Esophagus squamous epithelium (tissue), 5 donors: ENCODE results near the gene MFSD12. TPM values are rescaled to one million over a fixed set of nuclear protein-coding genes. Genes with fewer than 3 reads are reported as not detected.

Source experiments
- DNase-seq: peaks from one replicate; lab custom pipeline; 2025; lab: John Stamatoyannopoulos, UW
- H3K27ac ChIP-seq, 4 donors: fragments of 200-600 bp; sonication (generic); one replicate each; pipeline ENCODE4 v1.5.1; 2016 to 2019; ENCODE audit warnings: mild to moderate bottlenecking in 1 of 4
- H3K27me3 ChIP-seq, 4 donors: fragments of 200-600 bp; sonication (generic); 1 replicate in 3 of 4; 2 replicates in 1 of 4; pipeline versions ENCODE4 v1.5.1 to v1.6.0; 2017 to 2021; ENCODE audit warnings: antibody characterized with exemption in 1 of 4
- H3K36me3 ChIP-seq, 3 donors: fragments of 200-600 bp; sonication (generic); one replicate each; pipeline ENCODE4 v1.5.1; 2016 to 2019
- H3K4me1 ChIP-seq, 3 donors: fragments of 200-600 bp; sonication (generic); one replicate each; pipeline ENCODE4 v1.5.1; 2017 to 2019
- H3K4me3 ChIP-seq, 4 donors: fragments of 200-600 bp; sonication (generic); 1 replicate in 3 of 4; 2 replicates in 1 of 4; pipeline ENCODE4 v1.5.1; 2016 to 2019; ENCODE audit warnings: mild to moderate bottlenecking in 2 of 4, moderate library complexity in 1 of 4
- H3K9me3 ChIP-seq, 3 donors: fragments of 200-600 bp; sonication (generic); one replicate each; pipeline ENCODE4 v1.5.1; 2016 to 2019
- POLR2A ChIP-seq, 4 donors: fragments of 450-650 bp; IDR thresholded peaks; one replicate each; pipeline ENCODE4 v1.6.1; 2017; ENCODE audit warnings: antibody characterized with exemption in 4 of 4, mild to moderate bottlenecking in 4 of 4, moderate library complexity in 3 of 4
- WGBS, 2 donors: methylation state at CpG; one replicate each; pipeline ENCODE4 v1.1.5; 2018; 5-methylcytosine and 5-hydroxymethylcytosine counted together
- intact Hi-C: fragments of 100-400 bp; cut with DNase I; formaldehyde crosslinking; loops from one replicate; pipeline ENCODE4 v1.15.0; 2022
- total RNA-seq, 4 donors: library from RNA; depleted of rRNA; stranded (reverse); fragments of >200 nt; gene quantifications; one replicate each; pipeline ENCODE4 v1.1.0, GENCODE V29; 2016
- TF ChIP-seq, protein P1 (sequence below), 6 experiments: fragments of 450-650 bp in 4 of 6; fragments of 200-600 bp in 2 of 6; sonication (generic) in 2 of 6; IDR thresholded peaks; one replicate each; pipeline ENCODE4 v1.5.1; 2016 to 2019; ENCODE audit warnings: antibody characterized with exemption in 6 of 6, mild to moderate bottlenecking in 4 of 6, moderate library complexity in 4 of 6
- donor health status: DM: yes; HTN: yes; CAD: no.

Gene MFSD12
- total RNA-seq, 4 donors from 2014 or later = 22.5 to 50.4 (median 37.3) TPM

DNA sequence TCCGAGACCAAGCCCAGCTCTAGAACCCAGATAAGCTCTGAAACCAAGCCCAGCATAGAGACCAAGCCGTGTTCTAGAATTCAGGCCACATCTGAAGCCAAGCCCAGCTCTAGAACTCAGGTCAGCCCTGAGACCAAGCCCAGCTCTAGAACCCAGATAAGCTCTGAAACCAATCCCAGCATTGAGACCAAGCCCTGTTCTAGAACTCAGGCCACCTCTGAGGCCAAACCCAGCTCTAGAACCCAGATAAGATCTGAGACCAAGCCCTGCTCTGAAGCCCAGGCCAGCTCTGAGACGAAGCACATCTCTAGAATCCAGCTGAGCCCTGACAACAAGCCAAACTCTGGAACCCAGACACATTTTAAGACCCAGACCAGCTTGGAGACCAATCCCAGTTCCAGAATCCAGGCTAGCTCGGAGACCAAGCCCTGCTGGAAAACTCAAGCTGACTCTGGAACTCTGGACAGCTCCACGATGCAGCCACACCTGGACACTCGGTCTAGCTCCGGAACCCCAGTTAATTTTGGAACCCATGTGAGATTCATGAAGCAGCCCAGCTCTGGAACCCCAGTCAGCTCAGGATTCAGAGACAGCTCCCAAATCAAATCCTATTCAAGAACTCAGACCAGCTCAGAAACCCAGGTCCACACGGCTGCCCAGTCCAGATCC lies 33.7 kb upstream of the MFSD12 start:
- no peak for DNase-seq
- no peak overlapping the region for H3K4me3 ChIP-seq
- TF ChIP-seq POLR2A (IDR thresholded peaks at IDR 0.05) = no peak
- TF ChIP-seq, protein P1, sequence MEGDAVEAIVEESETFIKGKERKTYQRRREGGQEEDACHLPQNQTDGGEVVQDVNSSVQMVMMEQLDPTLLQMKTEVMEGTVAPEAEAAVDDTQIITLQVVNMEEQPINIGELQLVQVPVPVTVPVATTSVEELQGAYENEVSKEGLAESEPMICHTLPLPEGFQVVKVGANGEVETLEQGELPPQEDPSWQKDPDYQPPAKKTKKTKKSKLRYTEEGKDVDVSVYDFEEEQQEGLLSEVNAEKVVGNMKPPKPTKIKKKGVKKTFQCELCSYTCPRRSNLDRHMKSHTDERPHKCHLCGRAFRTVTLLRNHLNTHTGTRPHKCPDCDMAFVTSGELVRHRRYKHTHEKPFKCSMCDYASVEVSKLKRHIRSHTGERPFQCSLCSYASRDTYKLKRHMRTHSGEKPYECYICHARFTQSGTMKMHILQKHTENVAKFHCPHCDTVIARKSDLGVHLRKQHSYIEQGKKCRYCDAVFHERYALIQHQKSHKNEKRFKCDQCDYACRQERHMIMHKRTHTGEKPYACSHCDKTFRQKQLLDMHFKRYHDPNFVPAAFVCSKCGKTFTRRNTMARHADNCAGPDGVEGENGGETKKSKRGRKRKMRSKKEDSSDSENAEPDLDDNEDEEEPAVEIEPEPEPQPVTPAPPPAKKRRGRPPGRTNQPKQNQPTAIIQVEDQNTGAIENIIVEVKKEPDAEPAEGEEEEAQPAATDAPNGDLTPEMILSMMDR (IDR thresholded peaks at IDR 0.05) = no peak
- H3K27me3 ChIP-seq = peaks cover 0 to 19% (median 2%) of the 10 kb centered on the region in 4 donors
- no peaks in the 10 kb centered on the region for H3K36me3 ChIP-seq
- no peak overlapping the region for H3K27ac ChIP-seq
- intact Hi-C loops = no loop called here
- 84 to 93% methylated on average over 6 to 7 of the region's 8 CpGs for WGBS, 2 donors
- peaks cover 0 to 9% (median 0%) of the 10 kb centered on the region in 3 donors for H3K4me1 ChIP-seq
- peaks cover 0 to 4% (median 0%) of the 10 kb centered on the region in 3 donors for H3K9me3 ChIP-seq

DNA sequence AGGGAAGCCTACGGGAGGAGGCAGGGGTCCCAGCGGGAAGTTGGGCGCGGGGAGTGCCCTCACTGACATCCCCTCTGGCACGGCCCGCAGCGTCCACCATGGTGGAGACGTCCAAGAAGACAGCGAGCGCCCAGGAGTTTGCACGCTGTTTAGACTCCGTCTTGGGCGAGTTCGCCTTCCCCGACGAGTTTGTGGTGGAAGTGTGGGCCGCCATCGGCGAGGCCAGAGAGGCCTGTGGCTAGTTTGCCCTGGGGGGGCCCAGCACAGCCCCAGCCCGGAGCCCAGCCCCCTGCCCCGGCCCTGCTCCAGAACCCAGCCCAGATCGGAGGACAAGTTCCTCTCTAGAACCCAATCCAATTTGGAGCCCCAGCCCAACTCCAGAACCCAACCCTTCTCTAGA lies 32.6 kb upstream of the MFSD12 start:
- no CpG with 5 or more reads among the region's 22 CpGs for WGBS, 2 donors
- H3K9me3 ChIP-seq = peaks cover 0 to 4% (median 0%) of the 10 kb centered on the region in 3 donors
- peaks cover 0 to 30% (median 7%) of the 10 kb centered on the region in 4 donors for H3K27me3 ChIP-seq
- H3K36me3 ChIP-seq = no peaks in the 10 kb centered on the region
- peaks cover 5 to 20% (median 11%) of the 10 kb centered on the region in 3 donors for H3K4me1 ChIP-seq
- DNase-seq = no peak
- intact Hi-C loops = no loop called here
- no peak overlapping the region for H3K27ac ChIP-seq
- H3K4me3 ChIP-seq = no peak overlapping the region
- no peak for TF ChIP-seq POLR2A (IDR thresholded peaks at IDR 0.05)
- TF ChIP-seq, protein P1 (IDR thresholded peaks at IDR 0.05) = no peak

DNA sequence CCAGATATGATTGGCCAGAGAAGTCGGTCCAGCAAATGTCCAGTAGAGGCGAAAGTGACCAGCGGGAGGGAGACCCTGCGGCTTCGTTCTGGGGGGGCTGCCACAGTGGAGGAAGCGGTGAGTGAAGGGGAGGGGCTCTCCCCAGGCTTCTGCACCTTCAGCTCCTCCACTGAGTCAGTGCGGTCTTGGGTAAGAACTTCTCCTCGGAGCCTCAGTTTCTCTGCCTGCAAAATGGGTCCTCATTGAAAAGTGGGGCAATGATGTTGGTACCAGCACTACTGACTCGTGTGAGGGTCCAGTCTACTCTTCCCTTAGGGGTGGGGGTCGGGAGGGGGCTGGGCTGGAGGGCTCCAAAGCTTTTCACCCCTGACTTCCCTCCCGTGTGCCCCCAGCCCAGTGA lies 32.1 kb upstream of the MFSD12 start:
- Histone ChIP-seq H3K36me3 (no peaks in the 10 kb centered on the region), H3K27ac (no peak overlapping the region), H3K27me3 (peaks cover 0 to 35% (median 7%) of the 10 kb centered on the region in 4 donors), H3K4me3 (no peak overlapping the region), H3K4me1 (peaks cover 5 to 20% (median 11%) of the 10 kb centered on the region in 3 donors), H3K9me3 (peaks cover 0 to 4% (median 0%) of the 10 kb centered on the region in 3 donors)
- no peak for DNase-seq
- intact Hi-C loops = no loop called here
- TF ChIP-seq POLR2A (IDR thresholded peaks at IDR 0.05) = no peak
- TF ChIP-seq, protein P1 (IDR thresholded peaks at IDR 0.05) = no peak
- 91 to 95% methylated on average over 6 to 8 of the region's 11 CpGs for WGBS, 2 donors

DNA sequence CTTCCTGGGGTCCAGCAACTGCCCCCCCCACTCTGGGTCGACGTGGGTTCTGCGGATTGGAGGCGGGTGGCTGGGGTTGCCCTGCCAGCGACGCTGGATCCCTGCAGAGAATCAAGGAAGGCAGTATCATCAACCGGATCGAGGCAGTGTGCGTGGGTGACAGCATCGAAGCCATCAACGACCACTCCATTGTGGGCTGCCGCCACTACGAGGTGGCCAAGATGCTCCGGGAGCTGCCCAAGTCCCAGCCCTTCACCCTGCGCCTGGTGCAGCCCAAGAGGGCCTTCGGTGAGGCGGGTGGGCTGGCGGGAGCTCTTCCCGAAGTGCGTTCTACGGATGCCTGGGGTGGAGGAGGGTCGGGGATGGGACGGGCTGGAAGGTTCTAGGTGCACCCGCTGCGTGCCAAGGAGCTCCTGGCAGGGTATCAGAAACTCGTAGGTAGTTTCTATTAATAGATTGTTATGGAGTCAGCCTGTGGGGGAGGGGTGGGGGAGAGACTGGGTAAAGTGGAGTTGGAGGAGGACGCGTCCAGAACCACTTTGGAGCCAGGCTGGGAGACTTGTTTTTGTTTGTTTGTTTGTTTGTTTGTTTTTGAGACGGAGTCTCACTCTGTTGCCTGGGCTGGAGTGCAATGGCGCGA lies 29.4 kb upstream of the MFSD12 start:
- Histone ChIP-seq H3K27me3 (peaks cover 0 to 30% (median 7%) of the 10 kb centered on the region in 4 donors), H3K36me3 (no peaks in the 10 kb centered on the region), H3K27ac (peak overlapping the region in 3 of 4 donors; percentile 3 to 42 (median 35)), H3K4me3 (no peak overlapping the region), H3K4me1 (peaks cover 5 to 20% (median 11%) of the 10 kb centered on the region in 3 donors), H3K9me3 (peaks cover 0 to 4% (median 0%) of the 10 kb centered on the region in 3 donors)
- no peak for TF ChIP-seq POLR2A (IDR thresholded peaks at IDR 0.05)
- TF ChIP-seq, protein P1 (IDR thresholded peaks at IDR 0.05) = no peak
- no peak for DNase-seq
- intact Hi-C loops = no loop called here
- 53 to 76% methylated on average over 7 to 11 of the region's 31 CpGs for WGBS, 2 donors

DNA sequence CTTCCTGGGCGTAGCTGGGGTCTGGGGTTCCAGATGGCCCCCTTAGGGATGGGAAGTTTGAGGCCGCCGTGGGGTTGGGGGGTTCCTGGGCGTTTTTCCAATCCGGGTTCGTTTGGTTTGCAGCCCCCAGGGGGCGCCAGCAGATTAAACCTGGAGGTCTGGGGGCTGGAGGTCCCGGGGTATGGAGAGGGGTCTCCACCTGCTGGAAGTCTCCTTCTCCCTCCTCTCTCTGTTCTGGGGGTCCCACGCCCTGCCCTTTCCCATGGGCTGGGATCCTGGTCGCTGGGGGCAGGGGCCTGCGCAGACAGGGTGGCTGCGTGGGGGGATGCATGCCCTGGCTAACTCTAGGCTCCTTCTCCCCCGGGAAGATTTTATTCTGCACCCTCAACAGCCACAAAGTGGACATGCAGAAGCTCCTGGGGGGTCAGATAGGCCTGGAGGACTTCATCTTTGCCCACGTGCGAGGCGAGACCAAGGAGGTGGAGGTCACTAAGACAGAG lies 28.8 kb upstream of the MFSD12 start:
- peak overlapping the region in 3 of 4 donors; percentile 35 to 66 (median 42) for H3K27ac ChIP-seq
- no peak for DNase-seq
- H3K36me3 ChIP-seq = no peaks in the 10 kb centered on the region
- peaks cover 5 to 20% (median 11%) of the 10 kb centered on the region in 3 donors for H3K4me1 ChIP-seq
- TF ChIP-seq, protein P1 (IDR thresholded peaks at IDR 0.05) = peak in 4 of 6 experiments; percentile 31 to 53 (median 40)
- TF ChIP-seq POLR2A (IDR thresholded peaks at IDR 0.05) = no peak
- H3K27me3 ChIP-seq = peaks cover 0 to 30% (median 7%) of the 10 kb centered on the region in 4 donors
- peak overlapping the region in 3 of 4 donors; percentile 40 to 62 (median 43) for H3K4me3 ChIP-seq
- intact Hi-C loops = no loop called here
- H3K9me3 ChIP-seq = peaks cover 0 to 4% (median 0%) of the 10 kb centered on the region in 3 donors
- 8 to 10% methylated on average over 2 to 5 of the region's 16 CpGs for WGBS, 2 donors
